GM12872 (cell line): ENCODE measurements around the gene USH2A.

Experiments
- CTCF ChIP-seq: IDR thresholded peaks from 3 replicates; pipeline ENCODE4 v1.5.1; 2011; ENCODE audit warnings: low read depth, mild to moderate bottlenecking, low read length, moderate library complexity; ENCODE audit not compliant: insufficient read depth

The USH2A gene

GRCh38 chr1:216388558-216388957 lies 34.7 kb downstream of the USH2A start:
- TF ChIP-seq CTCF: no peak

GRCh38 chr1:216387782-216388181 lies 35.5 kb downstream of the USH2A start:
- TF ChIP-seq CTCF: no peak

- TF ChIP-seq CTCF: no peak
Observed at GRCh38 chr1:216379441-216379840, 43.8 kb downstream of the USH2A start.

GRCh38 chr1:216368249-216368648 lies 55.0 kb downstream of the USH2A start:
- no peak for TF ChIP-seq CTCF

- no peak for TF ChIP-seq CTCF
Observed at GRCh38 chr1:216366979-216367378, 56.3 kb downstream of the USH2A start.

GRCh38 chr1:216356945-216357344 lies 66.3 kb downstream of the USH2A start:
- no peak for TF ChIP-seq CTCF

GRCh38 chr1:216350186-216350585 lies 73.1 kb downstream of the USH2A start:
- TF ChIP-seq CTCF: no peak

- no peak for TF ChIP-seq CTCF
Observed at GRCh38 chr1:216346526-216346925, 76.7 kb downstream of the USH2A start.
